WTC11 (cell line): ENCODE data around the gene FCER1G.

Experiments
- CTCF ChIP-seq: fragments of 200-600 bp; IDR thresholded peaks from 2 replicates; pipeline ENCODE4 v1.8.0; 2022; ENCODE audit warnings: antibody characterized with exemption
- FOXK1 ChIP-seq: sonication (generic); formaldehyde crosslinking; IDR thresholded peaks from 2 replicates; pipeline ENCODE4 v1.8.0; 2022; ENCODE audit warnings: mild to moderate bottlenecking, moderate library complexity, missing genetic modification reagents
- SP1 ChIP-seq: sonication (generic); formaldehyde crosslinking; conservative IDR thresholded peaks from 2 replicates; pipeline ENCODE4 v1.8.1; 2022; ENCODE audit warnings: missing genetic modification reagents
- TF ChIP-seq, protein P1 (sequence below): sonication (generic); formaldehyde crosslinking; IDR thresholded peaks from 2 replicates; pipeline ENCODE4 v1.8.0; 2022; ENCODE audit warnings: mild to moderate bottlenecking, missing genetic modification reagents

DNA sequence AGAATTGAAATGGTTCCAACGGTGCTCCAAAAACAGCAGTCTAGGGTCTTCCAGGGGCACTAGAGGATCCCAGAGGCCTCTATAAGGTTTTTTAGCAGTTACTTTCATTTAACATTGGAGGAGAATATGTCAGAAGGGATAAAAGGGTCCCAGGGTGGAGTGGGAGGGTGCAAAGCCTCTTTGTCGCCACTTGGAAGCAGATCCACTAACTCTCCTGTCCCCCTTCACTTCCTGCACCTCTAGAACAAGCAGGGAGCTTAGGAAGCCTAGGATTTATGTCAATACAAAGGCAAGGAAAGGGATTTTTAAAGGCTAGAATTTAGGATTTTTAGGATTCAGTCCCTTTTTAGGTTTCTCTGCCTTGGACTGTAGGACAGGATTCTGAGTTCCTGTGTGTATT lies 51.7 kb downstream of the FCER1G start:
- TF ChIP-seq SP1 (no peak), CTCF (no peak), FOXK1 (CRISPR knock-in tag) (no peak)
- TF ChIP-seq, protein P1, sequence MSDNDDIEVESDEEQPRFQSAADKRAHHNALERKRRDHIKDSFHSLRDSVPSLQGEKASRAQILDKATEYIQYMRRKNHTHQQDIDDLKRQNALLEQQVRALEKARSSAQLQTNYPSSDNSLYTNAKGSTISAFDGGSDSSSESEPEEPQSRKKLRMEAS (CRISPR knock-in tag) = no peak
